ENCODE data around the gene ZNF207. TPM values are rescaled to one million over a fixed set of nuclear protein-coding genes. Genes with fewer than 3 reads are reported as not detected.
"Not testable (repeated sequence)": the region's sequence is repeated elsewhere in the genome, so short reads cannot be mapped to it uniquely, and the experiment has no call there.

The ZNF207 gene
- total and polyA plus RNA-seq, 8 donors = 46.8 to 800 (median 118) TPM

DNA sequence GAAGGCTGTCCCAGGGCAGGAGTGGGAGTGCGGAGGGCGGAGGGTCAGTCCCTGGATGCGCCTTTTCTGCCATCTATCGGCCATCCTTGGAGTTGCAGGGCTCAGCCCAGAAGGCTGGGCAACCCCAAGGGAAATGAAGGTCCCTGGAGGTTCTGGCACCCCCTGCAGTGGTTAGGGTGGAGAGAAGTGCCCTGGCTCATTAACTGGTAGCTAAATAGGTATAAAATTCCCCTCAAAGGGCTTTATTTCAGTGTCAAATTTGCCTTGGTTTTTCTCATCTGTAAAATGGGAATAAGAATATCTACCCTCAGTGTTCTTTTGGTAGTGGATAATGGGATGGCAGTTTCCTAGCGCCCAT is 30.4 kb upstream of the ZNF207 start:
- Histone ChIP-seq H3K36me3 (no peaks in the 10 kb centered on the region), H3K27ac (no peak overlapping the region), H3K27me3 (no peaks in the 10 kb centered on the region), H3K4me3 (peak overlapping the region in 1 of 4 donors; percentile 22), H3K9me3 (no peaks in the 10 kb centered on the region), H3K4me1 (peaks cover 0 to 10% (median 10%) of the 10 kb centered on the region in 4 donors)
- intact Hi-C loops (cut with DNase I; ENCODE audit: low total_unique reads) = loop anchor here (5.0 kb wide), 1 partner anchor 67 kb away; no protein-coding TSS in a partner anchor
- WGBS, 5 donors = 15 to 21% (median 19%) methylated on average over 5 of the region's 5 CpGs
- TF ChIP-seq POLR2A (IDR thresholded peaks at IDR 0.05) (no peak), POLR2AphosphoS5 (IDR thresholded peaks at IDR 0.05) (peak in 1 of 3 donors; percentile 7), EP300 (IDR thresholded peaks at IDR 0.05) (no peak)
- TF ChIP-seq, protein P1, sequence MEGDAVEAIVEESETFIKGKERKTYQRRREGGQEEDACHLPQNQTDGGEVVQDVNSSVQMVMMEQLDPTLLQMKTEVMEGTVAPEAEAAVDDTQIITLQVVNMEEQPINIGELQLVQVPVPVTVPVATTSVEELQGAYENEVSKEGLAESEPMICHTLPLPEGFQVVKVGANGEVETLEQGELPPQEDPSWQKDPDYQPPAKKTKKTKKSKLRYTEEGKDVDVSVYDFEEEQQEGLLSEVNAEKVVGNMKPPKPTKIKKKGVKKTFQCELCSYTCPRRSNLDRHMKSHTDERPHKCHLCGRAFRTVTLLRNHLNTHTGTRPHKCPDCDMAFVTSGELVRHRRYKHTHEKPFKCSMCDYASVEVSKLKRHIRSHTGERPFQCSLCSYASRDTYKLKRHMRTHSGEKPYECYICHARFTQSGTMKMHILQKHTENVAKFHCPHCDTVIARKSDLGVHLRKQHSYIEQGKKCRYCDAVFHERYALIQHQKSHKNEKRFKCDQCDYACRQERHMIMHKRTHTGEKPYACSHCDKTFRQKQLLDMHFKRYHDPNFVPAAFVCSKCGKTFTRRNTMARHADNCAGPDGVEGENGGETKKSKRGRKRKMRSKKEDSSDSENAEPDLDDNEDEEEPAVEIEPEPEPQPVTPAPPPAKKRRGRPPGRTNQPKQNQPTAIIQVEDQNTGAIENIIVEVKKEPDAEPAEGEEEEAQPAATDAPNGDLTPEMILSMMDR (IDR thresholded peaks at IDR 0.05) = peak in 6 of 7 experiments; percentile 12 to 95 (median 90)
- peak; percentile 83 to 84 for DNase-seq

DNA sequence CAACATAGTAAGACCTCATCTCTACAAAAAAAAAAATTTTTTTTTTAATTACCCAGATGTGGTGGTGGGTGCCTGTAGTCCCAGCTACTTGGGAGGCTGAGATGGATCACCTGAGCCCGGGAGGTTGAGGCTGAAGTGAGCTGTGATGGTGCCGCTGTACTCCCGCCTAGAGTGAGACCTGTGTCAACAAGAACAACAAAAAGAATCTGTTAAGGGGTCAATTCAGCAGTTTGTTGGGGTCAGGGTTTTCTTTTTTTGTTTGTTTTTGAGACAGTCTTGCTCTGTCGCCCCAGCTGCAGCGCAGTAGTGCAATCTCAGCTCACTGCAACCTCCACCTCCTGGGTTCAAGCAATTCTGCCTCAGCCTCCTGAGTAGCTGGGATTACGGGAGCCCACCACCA is 29.9 kb upstream of the ZNF207 start:
- H3K9me3 ChIP-seq; H3K27ac ChIP-seq; intact Hi-C loops (cut with DNase I; ENCODE audit: low total_unique reads); DNase-seq; H3K4me3 ChIP-seq; H3K27me3 ChIP-seq; H3K36me3 ChIP-seq: not testable (repeated sequence)
- H3K4me1 ChIP-seq = peaks cover 0 to 13% (median 11%) of the 10 kb centered on the region in 4 donors
- WGBS, 5 donors = 71 to 86% (median 80%) methylated on average over 6 of the region's 6 CpGs

DNA sequence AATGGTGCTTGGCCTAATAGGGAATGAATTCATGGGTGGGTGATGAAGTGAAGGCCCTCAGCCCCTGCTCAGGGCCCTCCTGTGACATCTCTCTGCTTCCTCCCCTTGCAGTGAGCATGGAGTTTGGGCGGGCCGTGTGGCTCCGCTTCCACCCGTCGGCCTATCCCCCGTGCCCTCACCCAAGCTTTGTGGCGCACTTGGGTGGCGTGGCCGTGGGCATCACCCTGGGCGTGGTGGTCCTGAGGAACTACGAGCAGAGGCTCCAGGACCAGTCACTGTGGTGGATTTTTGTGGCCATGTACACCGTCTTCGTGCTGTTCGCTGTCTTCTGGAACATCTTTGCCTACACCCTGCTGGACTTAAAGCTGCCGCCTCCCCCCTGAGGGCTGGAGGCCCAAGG is 29.1 kb upstream of the ZNF207 start:
- TF ChIP-seq EP300 (IDR thresholded peaks at IDR 0.05) (no peak), POLR2A (IDR thresholded peaks at IDR 0.05) (no peak), POLR2AphosphoS5 (IDR thresholded peaks at IDR 0.05) (no peak)
- TF ChIP-seq, protein P1 (IDR thresholded peaks at IDR 0.05) = no peak
- Histone ChIP-seq H3K36me3 (no peaks in the 10 kb centered on the region), H3K27me3 (no peaks in the 10 kb centered on the region), H3K27ac (no peak overlapping the region), H3K9me3 (no peaks in the 10 kb centered on the region), H3K4me3 (no peak overlapping the region), H3K4me1 (peaks cover 0 to 13% (median 11%) of the 10 kb centered on the region in 4 donors)
- WGBS, 5 donors = 87 to 96% (median 94%) methylated on average over 15 of the region's 15 CpGs
- intact Hi-C loops (cut with DNase I; ENCODE audit: low total_unique reads) = no loop called here
- no peak for DNase-seq

DNA sequence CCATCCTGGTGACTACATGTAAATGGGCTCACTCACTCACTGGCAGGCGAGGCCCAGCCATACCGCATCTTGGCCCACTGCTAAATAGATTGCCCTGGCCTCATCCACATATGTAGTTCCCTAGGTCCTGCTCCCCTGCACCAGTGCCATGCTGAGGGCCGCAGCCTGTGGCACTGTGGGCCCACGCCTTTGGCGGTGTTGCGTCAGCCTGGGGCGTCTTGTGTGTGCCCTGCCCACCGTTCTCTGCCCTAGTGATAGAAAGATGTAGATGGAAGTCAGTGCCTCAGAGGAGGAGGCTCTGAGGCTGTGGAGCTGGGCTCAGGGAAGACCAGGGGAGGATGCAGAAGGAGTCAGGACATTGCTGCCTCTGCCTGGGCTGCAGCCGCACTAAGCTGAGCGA is 26.9 kb upstream of the ZNF207 start:
- H3K4me1 ChIP-seq = peaks cover 0 to 13% (median 11%) of the 10 kb centered on the region in 4 donors
- no peaks in the 10 kb centered on the region for H3K9me3 ChIP-seq
- no peaks in the 10 kb centered on the region for H3K36me3 ChIP-seq
- H3K27ac ChIP-seq = no peak overlapping the region
- TF ChIP-seq EP300 (IDR thresholded peaks at IDR 0.05) (no peak), POLR2A (IDR thresholded peaks at IDR 0.05) (no peak), POLR2AphosphoS5 (IDR thresholded peaks at IDR 0.05) (no peak)
- TF ChIP-seq, protein P1 (IDR thresholded peaks at IDR 0.05) = no peak
- WGBS, 5 donors = 91 to 95% (median 94%) methylated on average over 9 to 10 of the region's 10 CpGs
- intact Hi-C loops (cut with DNase I; ENCODE audit: low total_unique reads) = no loop called here
- DNase-seq = no peak
- H3K4me3 ChIP-seq = no peak overlapping the region
- no peaks in the 10 kb centered on the region for H3K27me3 ChIP-seq

DNA sequence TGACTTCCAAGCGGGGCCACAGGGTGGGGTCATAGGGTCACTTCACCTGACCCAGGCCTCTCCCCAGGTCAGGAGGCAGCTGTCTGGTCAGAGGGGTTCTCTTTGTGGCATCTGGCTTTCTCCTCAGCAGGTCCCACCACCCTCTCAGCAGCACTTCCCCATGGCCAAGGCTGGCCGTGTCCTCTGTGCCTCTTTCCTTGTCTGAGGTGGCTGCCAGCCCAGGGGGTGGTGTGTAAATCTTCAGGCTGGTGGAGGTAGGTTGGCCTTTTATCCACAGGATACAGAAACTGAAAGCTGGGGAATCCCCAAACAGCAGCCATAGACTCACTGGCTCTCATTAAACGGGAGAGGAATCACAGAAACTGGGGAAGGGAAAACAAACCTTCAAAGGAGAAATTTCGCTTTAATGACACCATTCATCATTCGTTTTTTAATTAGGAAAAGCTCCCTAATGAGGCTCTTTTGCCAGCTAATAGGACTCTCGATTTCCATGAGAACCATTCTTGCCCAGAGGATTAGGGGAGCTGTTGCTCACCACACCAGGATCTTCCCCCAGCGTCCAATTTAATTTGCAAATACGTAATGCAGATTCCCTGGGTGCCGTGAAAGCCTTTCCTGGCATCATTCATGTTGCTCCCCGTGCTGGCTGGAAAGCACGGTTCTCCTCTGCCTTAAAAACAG is 26.0 kb upstream of the ZNF207 start:
- H3K36me3 ChIP-seq = no peaks in the 10 kb centered on the region
- H3K27ac ChIP-seq = peak overlapping the region in 3 of 5 donors; percentile 14 to 33 (median 18)
- TF ChIP-seq POLR2A (IDR thresholded peaks at IDR 0.05) (no peak), EP300 (IDR thresholded peaks at IDR 0.05) (no peak), POLR2AphosphoS5 (IDR thresholded peaks at IDR 0.05) (no peak)
- TF ChIP-seq, protein P1 (IDR thresholded peaks at IDR 0.05) = no peak
- no peaks in the 10 kb centered on the region for H3K9me3 ChIP-seq
- no peaks in the 10 kb centered on the region for H3K27me3 ChIP-seq
- peak; percentile 51 to 54 for DNase-seq
- intact Hi-C loops (cut with DNase I; ENCODE audit: low total_unique reads) = no loop called here
- H3K4me1 ChIP-seq = peaks cover 0 to 13% (median 11%) of the 10 kb centered on the region in 4 donors
- 26 to 42% (median 35%) methylated on average over 11 of the region's 11 CpGs for WGBS, 5 donors
- peak overlapping the region; percentile 3 to 36 (median 21) for H3K4me3 ChIP-seq

Data from stomach (tissue), 9 donors.